ENCODE measurements around the gene PIGZ.

The PIGZ gene

GRCh38 chr3:196968233-196969133 is at the start of gene PIGZ:
TSS of gene PIGZ (minus strand) at chr3:196968833. CDS start at chr3:196952031, 16,802 bp downstream.
- TF ChIP-seq CTCF (IDR thresholded peaks at IDR 0.05; ENCODE audit: insufficient read depth, low read depth, low read length, missing control alignments), result no peak
- peak; percentile 71 for DNase-seq (ENCODE audit: low read depth)
- peak within 1 kb of the TSS; percentile 81 for H3K4me3 ChIP-seq (ENCODE audit: low read depth, low read length)

DNA sequence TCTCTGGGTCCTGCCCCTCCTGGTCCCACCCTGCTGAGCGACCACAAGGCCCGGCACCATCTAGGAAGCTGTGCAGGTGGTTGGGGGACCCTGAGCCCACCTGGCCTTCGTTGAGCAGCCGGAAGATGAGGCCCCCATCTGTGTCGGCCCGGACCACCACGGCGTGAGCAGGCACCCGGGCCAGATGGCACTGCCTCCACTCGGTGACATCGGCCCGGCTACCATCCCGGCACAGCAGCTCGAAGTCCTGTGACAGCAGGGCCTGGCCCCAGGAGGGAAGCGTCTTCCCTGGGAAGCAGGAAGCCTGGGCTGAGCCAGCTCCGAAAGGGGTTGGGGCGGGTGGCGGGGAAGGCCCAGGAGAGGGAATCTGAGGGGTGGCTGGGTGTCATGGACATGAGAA is 48.4 kb upstream of the PIGZ start:
- no peak overlapping the region for H3K4me3 ChIP-seq (ENCODE audit: low read depth, low read length)
- no peak for DNase-seq (ENCODE audit: low read depth)
- no peak for TF ChIP-seq CTCF (IDR thresholded peaks at IDR 0.05; ENCODE audit: insufficient read depth, low read depth, low read length, missing control alignments)

- no peak for TF ChIP-seq CTCF (IDR thresholded peaks at IDR 0.05; ENCODE audit: insufficient read depth, low read depth, low read length, missing control alignments)
- no peak for DNase-seq (ENCODE audit: low read depth)
These were observed 47.4 kb upstream of the PIGZ start for GRCh38 chr3:197015790-197016736.

DNA sequence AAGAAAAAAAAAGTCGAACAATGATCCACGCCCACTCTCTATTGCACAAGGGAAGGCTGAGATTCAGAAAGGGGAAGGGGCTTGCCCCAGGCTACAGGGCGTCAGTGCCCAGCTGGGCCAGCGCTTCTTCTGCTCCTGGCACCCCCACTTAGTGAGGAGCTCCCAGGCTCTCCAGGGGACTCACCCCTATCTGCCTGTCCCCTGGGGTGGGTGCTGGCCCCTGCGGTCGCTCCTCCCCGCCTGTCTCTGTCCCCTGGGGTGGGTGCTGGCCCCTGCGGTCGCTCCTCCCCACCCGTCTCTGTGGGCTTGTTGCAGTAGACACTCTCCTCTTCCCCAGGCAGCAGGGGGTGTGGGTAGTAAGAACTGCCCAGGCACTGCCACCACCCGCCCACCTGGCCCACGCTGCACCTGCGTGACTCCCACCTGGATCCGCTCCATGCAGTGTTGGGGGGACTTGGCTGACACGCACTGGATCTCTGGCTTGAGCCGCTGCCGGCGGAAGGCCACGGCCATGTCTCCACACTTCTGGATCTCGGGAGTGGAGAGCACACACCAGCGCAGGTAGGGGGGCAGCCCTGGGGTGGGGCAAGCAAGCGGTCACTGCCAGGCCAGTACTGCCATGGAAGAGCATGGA is 46.4 kb upstream of the PIGZ start:
- no peak for TF ChIP-seq CTCF (IDR thresholded peaks at IDR 0.05; ENCODE audit: insufficient read depth, low read depth, low read length, missing control alignments)
- DNase-seq (ENCODE audit: low read depth), result no peak

More at GRCh38 chr3:197015790-197016736, 47.4 kb upstream of the PIGZ start:
- H3K4me3 ChIP-seq (ENCODE audit: low read depth, low read length), result no peak overlapping the region

DNA sequence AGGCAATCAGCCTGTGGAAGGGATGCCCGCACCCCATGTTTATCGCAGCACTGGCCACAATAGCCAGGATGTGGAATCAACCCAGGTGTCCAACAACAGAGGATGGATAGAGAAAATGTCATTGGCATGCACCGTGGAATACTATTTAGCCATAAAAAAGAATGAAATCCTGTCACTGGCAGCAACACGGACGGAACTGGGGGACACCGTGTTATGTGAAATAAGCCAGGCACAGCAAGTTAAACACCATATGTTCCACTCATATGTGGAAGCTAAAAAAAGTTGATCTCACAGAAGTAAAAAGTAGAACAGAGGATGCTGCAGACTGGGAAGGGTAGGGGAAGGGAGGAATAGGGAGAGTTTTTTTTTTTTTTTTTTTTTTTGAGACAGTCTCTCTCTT is 45.4 kb upstream of the PIGZ start:
- DNase-seq (ENCODE audit: low read depth), result no peak
- TF ChIP-seq CTCF (IDR thresholded peaks at IDR 0.05; ENCODE audit: insufficient read depth, low read depth, low read length, missing control alignments), result no peak
- H3K4me3 ChIP-seq (ENCODE audit: low read depth, low read length), result no peak overlapping the region

More for the DNA sequence above, 46.4 kb upstream of the PIGZ start:
- no peak overlapping the region for H3K4me3 ChIP-seq (ENCODE audit: low read depth, low read length)

DNA sequence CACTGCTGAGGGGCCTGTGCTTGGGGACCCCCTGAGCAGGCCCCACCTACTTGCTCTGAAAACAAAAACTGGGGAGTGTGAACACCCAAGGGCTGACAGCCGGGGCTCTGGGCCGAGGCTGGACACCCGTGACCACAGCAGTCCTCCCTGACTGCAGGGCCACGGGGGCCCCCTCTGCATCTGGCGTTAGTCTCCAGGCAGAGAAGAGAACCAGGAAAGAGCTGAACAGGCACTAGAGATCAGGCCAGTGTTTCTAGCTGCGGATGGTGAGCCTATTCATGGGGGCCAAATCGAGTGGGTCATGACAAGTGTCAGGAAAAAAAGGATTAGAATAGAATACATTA is 43.9 kb upstream of the PIGZ start:
- no peak for TF ChIP-seq CTCF (IDR thresholded peaks at IDR 0.05; ENCODE audit: insufficient read depth, low read depth, low read length, missing control alignments)
- no peak for DNase-seq (ENCODE audit: low read depth)
- H3K4me3 ChIP-seq (ENCODE audit: low read depth, low read length), result no peak overlapping the region
